Prostate gland (tissue), 2 donors: ENCODE results near the gene GALNTL6.

Source experiments
- POLR2A ChIP-seq: fragments of 450-650 bp; IDR thresholded peaks from one replicate; pipeline ENCODE4 v1.6.1; 2016; ENCODE audit warnings: antibody characterized with exemption, mild to moderate bottlenecking
- POLR2AphosphoS5 ChIP-seq: sonication (generic); formaldehyde crosslinking; IDR thresholded peaks from one replicate; pipeline ENCODE4 v1.6.1; 2017; ENCODE audit warnings: antibody characterized with exemption
- TF ChIP-seq, protein P1 (sequence below), 4 experiments: fragments of 200-600 bp in 2 of 4; fragments of 450-650 bp in 2 of 4; sonication (generic) in 2 of 4; IDR thresholded peaks; 1 replicate in 3 of 4; 2 replicates in 1 of 4; pipeline ENCODE4 v1.5.1; 2016 to 2019; ENCODE audit warnings: antibody characterized with exemption in 4 of 4, mild to moderate bottlenecking in 2 of 4, moderate library complexity in 2 of 4

DNA sequence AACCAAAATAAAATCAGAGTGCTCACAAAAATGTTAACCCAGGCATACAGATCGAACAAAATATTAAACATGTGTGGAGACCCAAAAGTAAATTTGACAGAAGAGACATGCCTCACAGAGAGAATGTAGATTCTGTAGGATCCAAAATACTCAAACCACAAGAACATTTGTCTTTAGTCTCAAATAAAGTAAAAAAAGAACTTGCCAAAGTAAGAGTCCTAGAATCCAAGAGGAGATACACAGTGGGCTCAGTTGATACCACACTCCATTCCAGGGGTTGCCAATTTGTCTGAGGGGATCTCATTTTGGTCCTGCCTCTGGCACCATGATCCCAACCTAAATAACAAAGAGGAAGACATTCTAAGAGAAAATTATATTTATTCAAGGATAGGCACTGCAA is 316.4 kb downstream of the GALNTL6 start:
- TF ChIP-seq POLR2A (no peak), POLR2AphosphoS5 (no peak)
- TF ChIP-seq, protein P1, sequence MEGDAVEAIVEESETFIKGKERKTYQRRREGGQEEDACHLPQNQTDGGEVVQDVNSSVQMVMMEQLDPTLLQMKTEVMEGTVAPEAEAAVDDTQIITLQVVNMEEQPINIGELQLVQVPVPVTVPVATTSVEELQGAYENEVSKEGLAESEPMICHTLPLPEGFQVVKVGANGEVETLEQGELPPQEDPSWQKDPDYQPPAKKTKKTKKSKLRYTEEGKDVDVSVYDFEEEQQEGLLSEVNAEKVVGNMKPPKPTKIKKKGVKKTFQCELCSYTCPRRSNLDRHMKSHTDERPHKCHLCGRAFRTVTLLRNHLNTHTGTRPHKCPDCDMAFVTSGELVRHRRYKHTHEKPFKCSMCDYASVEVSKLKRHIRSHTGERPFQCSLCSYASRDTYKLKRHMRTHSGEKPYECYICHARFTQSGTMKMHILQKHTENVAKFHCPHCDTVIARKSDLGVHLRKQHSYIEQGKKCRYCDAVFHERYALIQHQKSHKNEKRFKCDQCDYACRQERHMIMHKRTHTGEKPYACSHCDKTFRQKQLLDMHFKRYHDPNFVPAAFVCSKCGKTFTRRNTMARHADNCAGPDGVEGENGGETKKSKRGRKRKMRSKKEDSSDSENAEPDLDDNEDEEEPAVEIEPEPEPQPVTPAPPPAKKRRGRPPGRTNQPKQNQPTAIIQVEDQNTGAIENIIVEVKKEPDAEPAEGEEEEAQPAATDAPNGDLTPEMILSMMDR (IDR thresholded peaks at IDR 0.05): no peak
